Measurements from ENCODE around the gene SCAF8.

GRCh38 chr6:154876486-154877280, 143.5 kb downstream of the SCAF8 start:
- TF ChIP-seq, protein P1, sequence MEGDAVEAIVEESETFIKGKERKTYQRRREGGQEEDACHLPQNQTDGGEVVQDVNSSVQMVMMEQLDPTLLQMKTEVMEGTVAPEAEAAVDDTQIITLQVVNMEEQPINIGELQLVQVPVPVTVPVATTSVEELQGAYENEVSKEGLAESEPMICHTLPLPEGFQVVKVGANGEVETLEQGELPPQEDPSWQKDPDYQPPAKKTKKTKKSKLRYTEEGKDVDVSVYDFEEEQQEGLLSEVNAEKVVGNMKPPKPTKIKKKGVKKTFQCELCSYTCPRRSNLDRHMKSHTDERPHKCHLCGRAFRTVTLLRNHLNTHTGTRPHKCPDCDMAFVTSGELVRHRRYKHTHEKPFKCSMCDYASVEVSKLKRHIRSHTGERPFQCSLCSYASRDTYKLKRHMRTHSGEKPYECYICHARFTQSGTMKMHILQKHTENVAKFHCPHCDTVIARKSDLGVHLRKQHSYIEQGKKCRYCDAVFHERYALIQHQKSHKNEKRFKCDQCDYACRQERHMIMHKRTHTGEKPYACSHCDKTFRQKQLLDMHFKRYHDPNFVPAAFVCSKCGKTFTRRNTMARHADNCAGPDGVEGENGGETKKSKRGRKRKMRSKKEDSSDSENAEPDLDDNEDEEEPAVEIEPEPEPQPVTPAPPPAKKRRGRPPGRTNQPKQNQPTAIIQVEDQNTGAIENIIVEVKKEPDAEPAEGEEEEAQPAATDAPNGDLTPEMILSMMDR (IDR thresholded peaks at IDR 0.05): no peak
- no peak for TF ChIP-seq ZFX (IDR thresholded peaks at IDR 0.05; ENCODE audit: borderline replicate concordance)

Measured in 22Rv1 (cell line).